GM19455 (cell line): ENCODE measurements around the gene AKAP6.
"Not testable (repeated sequence)": the region's sequence is repeated elsewhere in the genome, so short reads cannot be mapped to it uniquely, and the experiment has no call there.

ENCODE experiments used
- ATAC-seq: cut with Tn5 transposase; IDR thresholded peaks from one replicate; pipeline ENCODE4 v1.9.1; 2021; ENCODE audit not compliant: unreplicated experiment

The AKAP6 gene

GRCh38 chr14:32368107-32368506 is 39.0 kb downstream of the AKAP6 start:
- ATAC-seq, result no peak

- ATAC-seq, result no peak
Observed at GRCh38 chr14:32370714-32371113, 41.6 kb downstream of the AKAP6 start.

- ATAC-seq, result no peak
Observed at GRCh38 chr14:32372154-32372553, 43.1 kb downstream of the AKAP6 start.

- not testable (repeated sequence) for ATAC-seq
Observed at GRCh38 chr14:32373174-32373573, 44.1 kb downstream of the AKAP6 start.

- ATAC-seq, result no peak
Observed at GRCh38 chr14:32374155-32374554, 45.1 kb downstream of the AKAP6 start.

GRCh38 chr14:32375663-32376062 is 46.6 kb downstream of the AKAP6 start:
- ATAC-seq, result no peak

GRCh38 chr14:32377046-32377646 is 48.0 kb downstream of the AKAP6 start:
- ATAC-seq, result no peak

- no peak for ATAC-seq
Observed at GRCh38 chr14:32378284-32378683, 49.2 kb downstream of the AKAP6 start.

- ATAC-seq, result no peak
Observed at GRCh38 chr14:32379447-32379846, 50.3 kb downstream of the AKAP6 start.

- ATAC-seq, result no peak
Observed at GRCh38 chr14:32381869-32382268, 52.8 kb downstream of the AKAP6 start.

- no peak for ATAC-seq
Observed at GRCh38 chr14:32382704-32383103, 53.6 kb downstream of the AKAP6 start.

- no peak for ATAC-seq
Observed at GRCh38 chr14:32383364-32384009, 54.4 kb downstream of the AKAP6 start.

- no peak for ATAC-seq
Observed at GRCh38 chr14:32384464-32384863, 55.4 kb downstream of the AKAP6 start.

- ATAC-seq, result not testable (repeated sequence)
Observed at GRCh38 chr14:32387295-32387694, 58.2 kb downstream of the AKAP6 start.

GRCh38 chr14:32393119-32393518 is 64.0 kb downstream of the AKAP6 start:
- no peak for ATAC-seq

- ATAC-seq, result no peak
Observed at GRCh38 chr14:32394038-32394437, 64.9 kb downstream of the AKAP6 start.

- no peak for ATAC-seq
Observed at GRCh38 chr14:32396885-32397284, 67.8 kb downstream of the AKAP6 start.

- ATAC-seq, result no peak
Observed at GRCh38 chr14:32397861-32398640, 69.0 kb downstream of the AKAP6 start.

GRCh38 chr14:32399920-32400319 is 70.8 kb downstream of the AKAP6 start:
- ATAC-seq, result no peak

- ATAC-seq, result no peak
Observed at GRCh38 chr14:32400480-32400879, 71.4 kb downstream of the AKAP6 start.

- no peak for ATAC-seq
Observed at GRCh38 chr14:32403021-32403420, 73.9 kb downstream of the AKAP6 start.

- no peak for ATAC-seq
Observed at GRCh38 chr14:32403688-32404087, 74.6 kb downstream of the AKAP6 start.
